Gastrocnemius medialis (tissue), 4 donors: ENCODE data around the gene SRY. TPM values are rescaled to one million over a fixed set of nuclear protein-coding genes. Genes with fewer than 3 reads are reported as not detected.

ENCODE experiments used
- ATAC-seq, 2 donors: fragments of 150-250 bp; one replicate each; pipeline ENCODE4 v1.9.1; 2016
- DNase-seq, 2 donors: peaks; one replicate each; pipeline ENCODE4 v3.0.0-alpha.2; 2019
- H3K27ac ChIP-seq, 4 donors: fragments of 200-600 bp; sonication (generic); 1 replicate in 1 of 4; 2 replicates in 3 of 4; pipeline ENCODE4 v1.5.1; 2016 to 2018; ENCODE audit warnings: mild to moderate bottlenecking in 2 of 4, moderate library complexity in 1 of 4
- H3K27me3 ChIP-seq, 3 donors: fragments of 200-600 bp; sonication (generic) in 2 of 3; 1 replicate in 1 of 3; 2 replicates in 2 of 3; pipeline versions ENCODE4 v1.5.1 to v1.6.0; 2016 to 2019; ENCODE audit warnings: mild to moderate bottlenecking in 1 of 3, moderate library complexity in 1 of 3
- H3K36me3 ChIP-seq, 2 donors: fragments of 200-600 bp; sonication (generic) in 1 of 2; one replicate each; pipeline ENCODE4 v1.5.1; 2017 to 2018
- H3K4me1 ChIP-seq, 2 donors: fragments of 200-600 bp; sonication (generic) in 1 of 2; one replicate each; pipeline ENCODE4 v1.5.1; 2016 to 2017; ENCODE audit warnings: mild to moderate bottlenecking in 2 of 2
- H3K4me3 ChIP-seq, 4 donors: fragments of 200-600 bp; sonication (generic) in 3 of 4; 1 replicate in 1 of 4; 2 replicates in 3 of 4; pipeline ENCODE4 v1.5.1; 2016 to 2019; ENCODE audit warnings: mild to moderate bottlenecking in 2 of 4
- H3K9me3 ChIP-seq, 3 donors: fragments of 200-600 bp; sonication (generic) in 2 of 3; 1 replicate in 1 of 3; 2 replicates in 2 of 3; pipeline ENCODE4 v1.5.1; 2016 to 2019
- POLR2A ChIP-seq, 2 donors: fragments of 450-650 bp; IDR thresholded peaks; one replicate each; pipeline ENCODE4 v1.6.1; 2017; ENCODE audit warnings: antibody characterized with exemption in 2 of 2, mild to moderate bottlenecking in 2 of 2, moderate library complexity in 2 of 2
- in situ Hi-C, 4 donors: fragments of 200-750 bp; cut with MboI; loops; one replicate each; pipeline versions ENCODE4 v1.15.0 to v1.8.0; 2017; ENCODE audit warnings: low sequenced_read_pairs in 4 of 4
- intact Hi-C: fragments of 100-400 bp; cut with DNase I; formaldehyde crosslinking; loops from one replicate; pipeline ENCODE4 v1.15.1; 2023; ENCODE audit warnings: low total_unique reads
- total RNA-seq, 4 donors: library from RNA; depleted of rRNA; stranded (reverse); fragments of >200 nt; gene quantifications; one replicate each; pipeline versions ENCODE4 v1.1.0 to v1.2.3, GENCODE V29; 2016
- TF ChIP-seq, protein P1 (sequence below), 5 experiments: fragments of 450-650 bp in 3 of 5; fragments of 200-600 bp in 2 of 5; sonication (generic) in 2 of 5; IDR thresholded peaks in 4 of 5; conservative IDR thresholded peaks in 1 of 5; 1 replicate in 4 of 5; 2 replicates in 1 of 5; pipeline ENCODE4 v1.5.1; 2016 to 2019; ENCODE audit warnings: antibody characterized with exemption in 5 of 5, mild to moderate bottlenecking in 3 of 5, moderate library complexity in 3 of 5

Gene SRY
- total RNA-seq, 4 donors from 2014 or later: not detected

DNA sequence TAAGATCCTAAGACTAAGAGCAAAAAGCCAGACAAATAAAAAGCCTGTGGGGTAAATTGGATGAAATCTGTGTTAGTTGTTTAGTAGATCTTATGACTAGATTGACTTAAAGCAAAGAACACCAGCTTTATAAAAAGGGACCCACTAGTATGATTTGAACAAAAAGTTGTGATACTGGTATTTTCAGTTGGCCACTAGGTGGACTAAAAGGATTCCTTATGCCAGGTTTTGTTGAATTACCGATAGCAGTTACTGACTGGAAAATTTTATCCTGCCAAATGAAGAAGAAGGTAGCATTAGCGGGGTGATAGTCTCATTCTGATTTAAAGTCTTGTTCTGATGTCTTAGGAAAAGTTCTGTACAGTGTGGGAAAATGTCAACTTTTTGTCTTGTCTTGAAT, 12.8 kb upstream of the SRY start:
- ATAC-seq (no peak), DNase-seq (no peak)
- Histone ChIP-seq H3K9me3 (no peaks in the 10 kb centered on the region), H3K27ac (no peak overlapping the region), H3K36me3 (no peaks in the 10 kb centered on the region), H3K4me1 (no peaks in the 10 kb centered on the region), H3K27me3 (no peaks in the 10 kb centered on the region), H3K4me3 (no peak overlapping the region)
- TF ChIP-seq, protein P1, sequence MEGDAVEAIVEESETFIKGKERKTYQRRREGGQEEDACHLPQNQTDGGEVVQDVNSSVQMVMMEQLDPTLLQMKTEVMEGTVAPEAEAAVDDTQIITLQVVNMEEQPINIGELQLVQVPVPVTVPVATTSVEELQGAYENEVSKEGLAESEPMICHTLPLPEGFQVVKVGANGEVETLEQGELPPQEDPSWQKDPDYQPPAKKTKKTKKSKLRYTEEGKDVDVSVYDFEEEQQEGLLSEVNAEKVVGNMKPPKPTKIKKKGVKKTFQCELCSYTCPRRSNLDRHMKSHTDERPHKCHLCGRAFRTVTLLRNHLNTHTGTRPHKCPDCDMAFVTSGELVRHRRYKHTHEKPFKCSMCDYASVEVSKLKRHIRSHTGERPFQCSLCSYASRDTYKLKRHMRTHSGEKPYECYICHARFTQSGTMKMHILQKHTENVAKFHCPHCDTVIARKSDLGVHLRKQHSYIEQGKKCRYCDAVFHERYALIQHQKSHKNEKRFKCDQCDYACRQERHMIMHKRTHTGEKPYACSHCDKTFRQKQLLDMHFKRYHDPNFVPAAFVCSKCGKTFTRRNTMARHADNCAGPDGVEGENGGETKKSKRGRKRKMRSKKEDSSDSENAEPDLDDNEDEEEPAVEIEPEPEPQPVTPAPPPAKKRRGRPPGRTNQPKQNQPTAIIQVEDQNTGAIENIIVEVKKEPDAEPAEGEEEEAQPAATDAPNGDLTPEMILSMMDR (IDR thresholded peaks at IDR 0.05 in 4 of 5, conservative IDR thresholded peaks at IDR 0.05 in 1 of 5): no peak
- TF ChIP-seq POLR2A (IDR thresholded peaks at IDR 0.05): no peak
- in situ Hi-C loops (no loop called here), intact Hi-C loops (no loop called here)

DNA sequence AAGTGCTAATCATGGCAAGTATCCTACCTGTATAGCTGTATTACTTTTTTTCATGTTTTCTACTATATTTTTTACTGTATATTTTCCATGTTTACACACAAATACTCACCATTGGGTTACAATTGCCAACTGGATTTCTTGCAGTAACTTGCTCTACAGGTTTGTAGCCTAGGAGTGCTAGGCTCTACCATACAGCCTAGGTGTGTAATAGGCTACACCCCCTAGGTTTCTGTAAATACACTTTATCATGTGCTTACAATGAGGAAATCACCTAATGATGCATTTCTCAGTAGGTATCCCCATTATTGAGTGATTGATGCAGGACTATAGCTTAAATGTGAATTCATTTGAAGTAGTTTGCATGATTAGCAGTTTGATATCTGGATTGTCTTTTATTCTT, 10.5 kb upstream of the SRY start:
- Histone ChIP-seq H3K9me3 (no peaks in the 10 kb centered on the region), H3K4me3 (no peak overlapping the region), H3K4me1 (no peaks in the 10 kb centered on the region), H3K27ac (no peak overlapping the region), H3K27me3 (no peaks in the 10 kb centered on the region), H3K36me3 (no peaks in the 10 kb centered on the region)
- no peak for TF ChIP-seq POLR2A (IDR thresholded peaks at IDR 0.05)
- TF ChIP-seq, protein P1 (IDR thresholded peaks at IDR 0.05 in 4 of 5, conservative IDR thresholded peaks at IDR 0.05 in 1 of 5): no peak
- no peak for DNase-seq
- intact Hi-C loops: no loop called here
- ATAC-seq: no peak
- in situ Hi-C loops: no loop called here

DNA sequence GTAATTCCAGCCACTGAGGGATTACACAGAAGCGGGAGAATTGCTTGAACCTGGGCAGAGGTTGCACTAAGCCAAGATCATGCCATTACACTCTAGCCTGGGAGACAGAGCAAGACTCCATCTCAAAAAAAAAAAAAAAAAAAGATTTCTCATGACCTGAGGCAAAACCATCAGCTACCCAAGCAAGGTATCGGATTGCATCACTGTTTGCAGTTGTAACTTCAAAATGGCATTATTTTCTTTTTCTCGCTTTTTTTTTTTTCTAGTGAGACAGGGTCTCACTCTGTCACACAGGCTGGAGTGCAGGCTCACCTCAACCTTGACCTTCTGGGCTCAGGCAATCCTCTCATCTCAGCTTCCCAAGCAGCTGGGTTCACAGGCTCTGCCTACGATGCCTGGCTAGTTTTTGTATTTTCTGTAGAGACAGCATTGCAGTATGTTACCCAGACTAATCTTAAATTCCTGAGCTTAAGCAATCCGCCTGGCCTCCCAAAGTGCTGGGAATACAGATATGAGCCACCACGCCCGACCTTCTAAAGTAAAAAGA, 9.6 kb upstream of the SRY start:
- no peak overlapping the region for H3K4me3 ChIP-seq
- DNase-seq: no peak
- no peaks in the 10 kb centered on the region for H3K9me3 ChIP-seq
- no peak for ATAC-seq
- in situ Hi-C loops: no loop called here
- no peak overlapping the region for H3K27ac ChIP-seq
- intact Hi-C loops: no loop called here
- H3K27me3 ChIP-seq: no peaks in the 10 kb centered on the region
- H3K36me3 ChIP-seq: no peaks in the 10 kb centered on the region
- no peaks in the 10 kb centered on the region for H3K4me1 ChIP-seq
- TF ChIP-seq, protein P1 (IDR thresholded peaks at IDR 0.05 in 4 of 5, conservative IDR thresholded peaks at IDR 0.05 in 1 of 5): no peak
- TF ChIP-seq POLR2A (IDR thresholded peaks at IDR 0.05): no peak

DNA sequence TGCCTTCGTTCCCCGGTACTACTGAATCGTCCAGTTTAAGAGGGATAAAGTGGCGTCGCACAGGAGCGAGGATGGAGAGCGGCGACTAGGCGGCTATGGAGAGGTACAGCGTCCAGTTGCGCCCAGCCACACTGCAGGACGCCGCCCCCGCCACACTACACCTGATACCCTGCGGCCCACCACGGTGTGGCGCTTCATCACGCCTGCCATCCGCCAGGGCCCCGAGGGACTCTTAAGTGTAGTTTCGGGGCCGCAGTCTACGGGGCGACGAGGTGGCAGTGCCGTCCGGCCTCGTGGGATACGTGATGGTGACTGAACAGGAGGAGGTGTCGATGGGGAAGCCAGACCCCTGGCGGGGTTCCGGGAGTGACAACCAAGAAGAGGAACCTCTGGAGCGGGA, 2.3 kb upstream of the SRY start:
- H3K4me1 ChIP-seq: no peaks in the 10 kb centered on the region
- no peak for TF ChIP-seq POLR2A (IDR thresholded peaks at IDR 0.05)
- TF ChIP-seq, protein P1 (IDR thresholded peaks at IDR 0.05 in 4 of 5, conservative IDR thresholded peaks at IDR 0.05 in 1 of 5): no peak
- H3K27me3 ChIP-seq: no peaks in the 10 kb centered on the region
- no peaks in the 10 kb centered on the region for H3K36me3 ChIP-seq
- H3K9me3 ChIP-seq: no peaks in the 10 kb centered on the region
- no peak for ATAC-seq
- in situ Hi-C loops: no loop called here
- DNase-seq: no peak
- H3K4me3 ChIP-seq: no peak overlapping the region
- no peak overlapping the region for H3K27ac ChIP-seq
- intact Hi-C loops: no loop called here

DNA sequence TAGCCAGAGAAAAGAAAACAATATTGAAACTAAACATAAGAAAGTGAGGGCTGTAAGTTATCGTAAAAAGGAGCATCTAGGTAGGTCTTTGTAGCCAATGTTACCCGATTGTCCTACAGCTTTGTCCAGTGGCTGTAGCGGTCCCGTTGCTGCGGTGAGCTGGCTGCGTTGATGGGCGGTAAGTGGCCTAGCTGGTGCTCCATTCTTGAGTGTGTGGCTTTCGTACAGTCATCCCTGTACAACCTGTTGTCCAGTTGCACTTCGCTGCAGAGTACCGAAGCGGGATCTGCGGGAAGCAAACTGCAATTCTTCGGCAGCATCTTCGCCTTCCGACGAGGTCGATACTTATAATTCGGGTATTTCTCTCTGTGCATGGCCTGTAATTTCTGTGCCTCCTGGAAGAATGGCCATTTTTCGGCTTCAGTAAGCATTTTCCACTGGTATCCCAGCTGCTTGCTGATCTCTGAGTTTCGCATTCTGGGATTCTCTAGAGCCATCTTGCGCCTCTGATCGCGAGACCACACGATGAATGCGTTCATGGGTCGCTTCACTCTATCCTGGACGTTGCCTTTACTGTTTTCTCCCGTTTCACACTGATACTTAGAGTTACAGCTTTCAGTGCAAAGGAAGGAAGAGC, 488 bp downstream of the SRY start:
- Histone ChIP-seq H3K4me3 (no peak overlapping the region), H3K36me3 (no peaks in the 10 kb centered on the region), H3K4me1 (no peaks in the 10 kb centered on the region), H3K27ac (no peak overlapping the region), H3K9me3 (no peaks in the 10 kb centered on the region), H3K27me3 (no peaks in the 10 kb centered on the region)
- intact Hi-C loops (no loop called here), in situ Hi-C loops (no loop called here)
- TF ChIP-seq, protein P1 (IDR thresholded peaks at IDR 0.05 in 4 of 5, conservative IDR thresholded peaks at IDR 0.05 in 1 of 5): no peak
- no peak for TF ChIP-seq POLR2A (IDR thresholded peaks at IDR 0.05)
- no peak for DNase-seq
- ATAC-seq: no peak
